A549 treated with dexamethasone at 1 μM for 4 hours (cell line): ENCODE data around the gene OR2C1. TPM values are rescaled to one million over a fixed set of nuclear protein-coding genes. Genes with fewer than 3 reads are reported as not detected.

Experiments
- total RNA-seq: library from RNA; stranded (reverse); fragments of 200-300 nt; extraction: Qiagen RNA extraction; gene quantifications from 5 replicates; pipeline ENCODE4 v1.2.3, GENCODE V29; 2022

The OR2C1 gene
- not detected in 5 replicates for total RNA-seq

DNA sequence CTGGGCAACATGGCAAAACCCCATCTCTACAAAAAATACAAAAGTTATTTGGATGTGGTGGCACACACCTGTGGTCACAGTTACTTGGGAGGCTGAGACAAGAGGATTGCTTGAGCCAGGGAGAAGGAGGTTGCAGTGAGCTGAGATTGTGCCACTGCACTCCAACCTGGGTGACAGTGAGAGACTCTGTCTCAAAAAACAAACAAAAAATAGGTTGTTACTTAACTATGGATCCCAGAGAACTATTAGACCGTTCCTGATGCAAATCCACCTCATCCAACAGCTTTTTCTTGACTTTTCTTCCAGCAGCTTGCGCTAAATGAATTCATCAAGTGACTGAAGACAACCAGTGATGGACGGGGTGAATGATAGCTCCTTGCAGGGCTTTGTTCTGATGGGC lies at the start of gene OR2C1:
OR2C1 (plus strand) TSS at position 301 of the 400 bp plus-strand sequence; CDS start at position 353, 52 bp downstream.

DNA sequence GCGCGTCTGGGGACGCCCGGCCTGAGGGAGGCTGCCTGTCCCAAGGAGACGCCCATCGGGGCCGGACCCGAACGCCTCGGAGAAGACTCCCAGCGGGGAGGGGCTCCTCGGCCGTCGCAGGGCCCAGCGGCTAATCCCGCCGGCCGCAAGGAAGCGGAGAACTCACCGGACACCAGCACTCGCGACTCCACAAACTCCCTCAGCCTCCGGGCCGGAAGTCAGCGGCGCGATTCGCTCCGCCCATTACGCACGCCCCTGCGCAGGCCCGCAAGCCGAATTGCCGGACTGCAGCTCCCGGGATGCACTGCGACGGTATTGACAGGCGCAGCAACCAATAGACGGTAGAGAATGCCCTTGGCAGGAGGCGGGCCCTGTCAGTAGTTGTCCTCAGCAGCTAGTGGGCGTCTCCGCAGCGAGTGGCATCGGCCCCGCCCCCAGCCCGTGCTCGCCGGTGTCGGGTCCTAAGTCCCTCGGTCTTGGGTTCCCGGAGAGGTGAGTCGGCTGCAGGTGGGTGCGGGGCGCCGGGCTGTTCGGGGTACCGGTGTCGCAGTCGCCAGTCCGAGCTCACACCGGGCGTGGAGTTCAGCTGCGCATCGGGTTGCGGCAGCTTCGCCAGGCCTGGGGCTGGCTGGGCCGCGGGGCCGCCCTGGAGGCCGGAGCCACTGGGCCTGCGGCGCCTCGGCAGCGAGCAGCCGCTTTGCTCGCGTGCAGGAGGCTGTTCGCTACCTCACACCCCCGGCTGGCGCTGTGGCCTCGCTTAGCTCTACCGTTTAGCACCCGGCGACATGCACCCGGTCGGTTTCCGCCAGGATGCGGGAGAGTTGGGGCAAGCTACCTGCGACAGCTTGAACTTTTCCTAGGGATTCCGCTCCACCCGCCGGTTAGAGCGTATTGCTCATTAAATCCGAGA lies 45.3 kb downstream of the OR2C1 start, which contains the start of the genes ZNF174 and ZSCAN32:
ZNF174 (plus strand) TSS at position 437 of the 910 bp plus-strand sequence. CDS start 790 bp downstream, outside the sequence.
ZSCAN32 (minus strand) TSS at position 226 of the 910 bp plus-strand sequence. CDS start 3,447 bp downstream, outside the sequence.

Other genes with a start within 250 kb of the OR2C1 start
- gene ZNF205, start 243.3 kb upstream of the OR2C1 start, total RNA-seq: 11.1 to 15.7 TPM (median 14.3 TPM) in 5 replicates
- 7.1 to 14.3 TPM (median 13.0 TPM) in 5 replicates for gene ZNF213, start 220.9 kb upstream of the OR2C1 start, total RNA-seq
- gene OR1F1, start 167.7 kb upstream of the OR2C1 start, total RNA-seq: 0.26 to 0.56 TPM (median 0.42 TPM) in 5 replicates
- 7.8 to 9.4 TPM (median 8.4 TPM) in 5 replicates for gene ZNF200, start 120.7 kb upstream of the OR2C1 start, total RNA-seq
- 0.03 to 0.07 TPM (median 0.07 TPM) in 3 of 5 replicates, not detected in the others for gene MEFV, start 99.3 kb upstream of the OR2C1 start, total RNA-seq
- gene ZNF263, start 72.4 kb upstream of the OR2C1 start, total RNA-seq: 33.5 to 40.1 TPM (median 37.6 TPM) in 5 replicates
- gene TIGD7, start 50.5 kb upstream of the OR2C1 start, total RNA-seq: 0.80 to 2.0 TPM (median 1.4 TPM) in 5 replicates
- gene ZNF75A, start 50.4 kb upstream of the OR2C1 start, total RNA-seq: 9.7 to 11.9 TPM (median 9.9 TPM) in 5 replicates
- 11.5 to 16.5 TPM (median 15.6 TPM) in 5 replicates for gene ZSCAN32, start 45.1 kb downstream of the OR2C1 start, total RNA-seq
- 11.8 to 13.7 TPM (median 13.3 TPM) in 5 replicates for gene ZNF174, start 45.3 kb downstream of the OR2C1 start, total RNA-seq
- 0.90 to 1.4 TPM (median 1.1 TPM) in 5 replicates for gene ZNF597, start 87.6 kb downstream of the OR2C1 start, total RNA-seq
- 40.2 to 59.7 TPM (median 55.5 TPM) in 5 replicates for gene NAA60, start 87.8 kb downstream of the OR2C1 start, total RNA-seq
- gene C16orf90, start 139.6 kb downstream of the OR2C1 start, total RNA-seq: not detected in 5 replicates
- 19.0 to 24.2 TPM (median 20.4 TPM) in 5 replicates for gene CLUAP1, start 145.1 kb downstream of the OR2C1 start, total RNA-seq
- gene NLRC3, start 221.5 kb downstream of the OR2C1 start, total RNA-seq: 0.01 to 0.05 TPM (median 0.02 TPM) in 4 of 5 replicates, not detected in the other